DMS153 treated with DMSO at 0.1 percent for 48 hours (cell line): ENCODE results near the gene BPI.
"Not testable (repeated sequence)": the region's sequence is repeated elsewhere in the genome, so short reads cannot be mapped to it uniquely, and the experiment has no call there.

ENCODE experiments used
- DNase-seq: peaks from one replicate; lab custom pipeline; 2025; ENCODE audit not compliant: unreplicated experiment; lab: John Stamatoyannopoulos, UW

BPI gene

GRCh38 chr20:38303908-38304379 is at the start of gene BPI:
TSS of gene BPI (plus strand) at chr20:38304156. CDS start at chr20:38304224, 68 bp downstream.
- no peak for DNase-seq

- not testable (repeated sequence) for DNase-seq
These were observed 49.3 kb upstream of the BPI start for GRCh38 chr20:38254621-38255020.

GRCh38 chr20:38255393-38255792 is 48.6 kb upstream of the BPI start:
- no peak for DNase-seq

- DNase-seq, result no peak
These were observed 47.9 kb upstream of the BPI start for GRCh38 chr20:38256021-38256420.

- DNase-seq, result no peak
These were observed 47.0 kb upstream of the BPI start for GRCh38 chr20:38256966-38257365.

GRCh38 chr20:38258545-38259215 is 45.3 kb upstream of the BPI start:
- DNase-seq, result no peak

- DNase-seq, result no peak
These were observed 44.0 kb upstream of the BPI start for GRCh38 chr20:38260025-38260377.

- DNase-seq, result no peak
These were observed 43.4 kb upstream of the BPI start, which contains the start of gene KIAA1755 for GRCh38 chr20:38260378-38261053. TSS of gene KIAA1755 (minus strand) at chr20:38260735. CDS start at chr20:38260500, 235 bp downstream.

GRCh38 chr20:38261054-38261390 is 42.9 kb upstream of the BPI start:
- no peak for DNase-seq

GRCh38 chr20:38262931-38263330 is 41.0 kb upstream of the BPI start:
- DNase-seq, result no peak

GRCh38 chr20:38266426-38266825 is 37.5 kb upstream of the BPI start:
- no peak for DNase-seq

GRCh38 chr20:38267296-38267695 is 36.7 kb upstream of the BPI start:
- DNase-seq, result no peak

- no peak for DNase-seq
These were observed 35.9 kb upstream of the BPI start for GRCh38 chr20:38267901-38268514.

GRCh38 chr20:38269040-38269439 is 34.9 kb upstream of the BPI start:
- no peak for DNase-seq

- no peak for DNase-seq
These were observed 34.2 kb upstream of the BPI start for GRCh38 chr20:38269715-38270114.

- DNase-seq, result no peak
These were observed 32.9 kb upstream of the BPI start for GRCh38 chr20:38270869-38271605.

- no peak for DNase-seq
These were observed 32.3 kb upstream of the BPI start for GRCh38 chr20:38271608-38272120.

GRCh38 chr20:38272398-38272797 is 31.6 kb upstream of the BPI start:
- DNase-seq, result no peak

GRCh38 chr20:38272961-38273360 is 31.0 kb upstream of the BPI start:
- DNase-seq, result no peak

- no peak for DNase-seq
These were observed 28.0 kb upstream of the BPI start for GRCh38 chr20:38275815-38276550.

- no peak for DNase-seq
These were observed 26.7 kb upstream of the BPI start for GRCh38 chr20:38277285-38277684.
